OCI-LY7 (cell line): Measurements from ENCODE around the gene ENKD1.

ENCODE experiments used
- EZH2phosphoT487 ChIP-seq: fragments of 200-600 bp; sonication (generic); IDR thresholded peaks from 2 replicates; pipeline ENCODE4 v1.6.1; 2018; ENCODE audit warnings: low read depth, borderline replicate concordance, mild to moderate bottlenecking, mixed run types, antibody characterized with exemption, low read length, moderate library complexity, mixed read lengths
- TF ChIP-seq, protein P1 (sequence below): fragments of 200-600 bp; sonication (generic); conservative IDR thresholded peaks from 2 replicates; pipeline ENCODE4 v1.5.1; 2014; ENCODE audit warnings: mild to moderate bottlenecking, antibody characterized with exemption, low read length, moderate library complexity, mixed read lengths

- TF ChIP-seq, protein P1, sequence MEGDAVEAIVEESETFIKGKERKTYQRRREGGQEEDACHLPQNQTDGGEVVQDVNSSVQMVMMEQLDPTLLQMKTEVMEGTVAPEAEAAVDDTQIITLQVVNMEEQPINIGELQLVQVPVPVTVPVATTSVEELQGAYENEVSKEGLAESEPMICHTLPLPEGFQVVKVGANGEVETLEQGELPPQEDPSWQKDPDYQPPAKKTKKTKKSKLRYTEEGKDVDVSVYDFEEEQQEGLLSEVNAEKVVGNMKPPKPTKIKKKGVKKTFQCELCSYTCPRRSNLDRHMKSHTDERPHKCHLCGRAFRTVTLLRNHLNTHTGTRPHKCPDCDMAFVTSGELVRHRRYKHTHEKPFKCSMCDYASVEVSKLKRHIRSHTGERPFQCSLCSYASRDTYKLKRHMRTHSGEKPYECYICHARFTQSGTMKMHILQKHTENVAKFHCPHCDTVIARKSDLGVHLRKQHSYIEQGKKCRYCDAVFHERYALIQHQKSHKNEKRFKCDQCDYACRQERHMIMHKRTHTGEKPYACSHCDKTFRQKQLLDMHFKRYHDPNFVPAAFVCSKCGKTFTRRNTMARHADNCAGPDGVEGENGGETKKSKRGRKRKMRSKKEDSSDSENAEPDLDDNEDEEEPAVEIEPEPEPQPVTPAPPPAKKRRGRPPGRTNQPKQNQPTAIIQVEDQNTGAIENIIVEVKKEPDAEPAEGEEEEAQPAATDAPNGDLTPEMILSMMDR: no peak
- no peak for TF ChIP-seq EZH2phosphoT487
Measured at GRCh38 chr16:67657751-67658518, 8.6 kb downstream of the ENKD1 start.
